GM12878 (cell line): ENCODE results near the gene ISLR2. TPM values are rescaled to one million over a fixed set of nuclear protein-coding genes. Genes with fewer than 3 reads are reported as not detected.
A peak's percentile ranks its signal among the peaks of the same experiment; 100 is the strongest.

ENCODE experiments used
- ATAC-seq: fragments of 200-7000 bp; cut with Tn5 transposase; 3 replicates; pipeline ENCODE4 v1.9.1; 2020; ENCODE audit warnings: mild to moderate bottlenecking, moderate library complexity
- BruUV-seq: library from RNA; stranded (reverse); fragments of 400-500 nt; replicated peaks from 2 replicates; lab custom pipeline; 2021; lab: Mats Ljungman, UMichigan
- CTCF ChIA-PET: fragments of 300-600 bp; sonication (Branson Sonifier 250); formaldehyde crosslinking; extraction: SDS; loops from one replicate; lab custom pipeline; 2021; ENCODE audit warnings: inconsistent platforms; lab: Yijun Ruan, JAX
- POLR2A ChIA-PET: fragments of 350-600 bp; formaldehyde crosslinking; extraction: SDS; loops from one replicate; lab custom pipeline; 2021; ENCODE audit warnings: inconsistent platforms; lab: Charles Lee
- RAD21 ChIA-PET: fragments of 300-600 bp; sonication (Branson Sonifier 250); formaldehyde crosslinking; loops from one replicate; lab custom pipeline; 2023; ENCODE audit warnings: antibody characterized with exemption; ENCODE audit not compliant: unreplicated experiment; lab: Charles Lee
- SMC1A ChIA-PET: fragments of 300-600 bp; sonication (Branson Sonifier 250); formaldehyde crosslinking; loops from one replicate; lab custom pipeline; 2023; ENCODE audit not compliant: unreplicated experiment, uncharacterized antibody; lab: Charles Lee
- DNase-seq: peaks from one replicate; pipeline ENCODE4 v3.0.0-alpha.2; 2011; ENCODE audit warnings: low read depth, low spot score
- FAIRE-seq: peaks from 3 replicates; lab custom pipeline; 2011; peaks lifted over from hg19 to GRCh38; lab: Jason Lieb, UNC
- H2AFZ ChIP-seq: 2 replicates; pipeline ENCODE4 v1.6.0; 2011; ENCODE audit warnings: low read depth, low read length, control low read depth; ENCODE audit not compliant: control insufficient read depth
- H3K27ac ChIP-seq: 2 replicates; pipeline ENCODE4 v1.5.1; 2011; ENCODE audit warnings: control low read depth; ENCODE audit not compliant: control insufficient read depth, insufficient read depth
- H3K27me3 ChIP-seq, 2 experiments: replicated peaks in 1 of 2; 2 replicates each; pipeline versions ENCODE4 v1.6.0 to v1.6.1; 2011; ENCODE audit warnings: low read length in 1 of 2; ENCODE audit not compliant: control insufficient read depth in 2 of 2, insufficient read depth in 2 of 2
- H3K36me3 ChIP-seq, 2 experiments: 2 replicates each; pipeline ENCODE4 v1.5.1; 2011; ENCODE audit warnings: low read length in 1 of 2; ENCODE audit not compliant: control insufficient read depth in 2 of 2, insufficient read depth in 2 of 2
- H3K4me1 ChIP-seq: 2 replicates; pipeline ENCODE4 v1.6.1; 2011; ENCODE audit warnings: mild to moderate bottlenecking, low read length, moderate library complexity, mixed read lengths; ENCODE audit not compliant: control insufficient read depth, insufficient read depth
- H3K4me2 ChIP-seq: 2 replicates; pipeline ENCODE4 v1.6.0; 2011; ENCODE audit warnings: control low read depth; ENCODE audit not compliant: control insufficient read depth, insufficient read depth
- H3K4me3 ChIP-seq: fragments of 200-600 bp; sonication (generic); 2 replicates; pipeline ENCODE4 v1.5.1; 2016
- H3K79me2 ChIP-seq: 2 replicates; pipeline ENCODE4 v1.6.0; 2011; ENCODE audit warnings: low read length; ENCODE audit not compliant: control insufficient read depth, insufficient read depth
- H3K9ac ChIP-seq: 2 replicates; pipeline ENCODE4 v1.8.0; 2011; ENCODE audit warnings: low read length, control low read depth, mixed read lengths; ENCODE audit not compliant: control insufficient read depth, insufficient read depth
- H3K9me3 ChIP-seq: replicated peaks from 3 replicates; pipeline ENCODE4 v1.5.1; 2011; ENCODE audit warnings: mild to moderate bottlenecking, low read length; ENCODE audit not compliant: control insufficient read depth, insufficient read depth
- H4K20me1 ChIP-seq: 2 replicates; pipeline ENCODE4 v1.6.0; 2011; ENCODE audit not compliant: control insufficient read depth, insufficient read depth
- CTCF ChIP-seq, 3 experiments: IDR thresholded peaks in 2 of 3; conservative IDR thresholded peaks in 1 of 3; 2 replicates each; pipeline ENCODE4 v1.5.1; 2011; ENCODE audit warnings: low read depth in 3 of 3, low read length in 3 of 3, mild to moderate bottlenecking in 3 of 3, control low read depth in 2 of 3, moderate library complexity in 2 of 3, inconsistent platforms in 1 of 3, mixed read lengths in 1 of 3; ENCODE audit not compliant: control insufficient read depth in 2 of 3, insufficient read depth in 1 of 3; ENCODE audit errors: extremely low read depth in 1 of 3
- RB1 ChIP-seq: fragments of 450-650 bp; formaldehyde crosslinking; IDR thresholded peaks from 2 replicates; pipeline ENCODE4 v1.6.1; 2017; ENCODE audit warnings: mild to moderate bottlenecking, borderline replicate concordance
- WGBS: methylation state at CpG from one replicate; pipeline ENCODE4 v1.1.6; 2016; ENCODE audit warnings: low lambda C conversion rate; ENCODE audit not compliant: insufficient replicate concordance, insufficient coverage; ENCODE audit errors: missing lambda C conversion rate; 5-methylcytosine and 5-hydroxymethylcytosine counted together
- in situ Hi-C: fragments of 300-500 bp; cut with MboI; formaldehyde crosslinking; loops from 9 replicates; pipeline ENCODE4 v1.14.3; 2018; ENCODE audit warnings: mixed read lengths
- intact Hi-C: fragments of 100-400 bp; cut with micrococcal nuclease; formaldehyde crosslinking; loops from one replicate; pipeline ENCODE4 v1.14.2; 2022; ENCODE audit not compliant: unreplicated experiment
- polyA plus RNA-seq, 11 experiments: library from polyadenylated mRNA; depleted of rRNA in 4 of 11; unstranded in 6 of 11; stranded (reverse) in 5 of 11; fragments of >200 nt; fragmentation: Nextera tagmentation in 4 of 11; fragmentation: Illumina TruSeq in 1 of 11; extraction: Ambion mirVana in 4 of 11; extraction: Trizol in 1 of 11; gene quantifications; 1 replicate in 1 of 11; 2 replicates in 10 of 11; pipeline versions ENCODE4 v1.2.1 to v1.2.3, GENCODE V29; 2011 to 2016; ENCODE audit warnings: inconsistent platforms in 2 of 11, missing spikeins in 2 of 11, low read depth in 1 of 11
- total RNA-seq, 4 experiments: library from RNA; depleted of rRNA in 3 of 4; stranded (reverse); fragments of >200 nt in 3 of 4; fragmentation: Illumina TruSeq in 1 of 4; extraction: Trizol in 1 of 4; gene quantifications; 2 replicates each; pipeline versions ENCODE4 v1.2.1 to v1.2.3, GENCODE V29; 2013 to 2021
- TF ChIP-seq, protein P1 (sequence below): IDR thresholded peaks from 2 replicates; pipeline ENCODE4 v1.6.1; 2012; ENCODE audit warnings: low read length, inconsistent platforms

The ISLR2 gene
- total and polyA plus RNA-seq, 10 of the 15 experiments (the other 5 are each of a cell fraction or from before 2014, with no cell fraction given) = 0.04 to 0.21 (median 0.07) TPM; not detected in 4

GRCh38 chr15:74134387-74135027 is 4.1 kb downstream of the ISLR2 start:
- FAIRE-seq (no peak), ATAC-seq (peak; percentile 37; the same call in 2 of the 3 replicates), DNase-seq (no peak)
- Histone ChIP-seq H2AFZ (no peak overlapping the region), H3K4me1 (peaks cover 10% of the 10 kb centered on the region), H3K9me3 (no peaks in the 10 kb centered on the region; the same call in 2 of the 3 replicates), H3K4me2 (no peak overlapping the region), H3K27me3 (peaks cover 29 to 45% of the 10 kb centered on the region in 2 experiments), H3K4me3 (no peak overlapping the region), H3K36me3 (no peaks in the 10 kb centered on the region), H3K79me2 (no peaks in the 10 kb centered on the region), H3K9ac (no peak overlapping the region), H3K27ac (no peak overlapping the region), H4K20me1 (no peaks in the 10 kb centered on the region)
- ChIA-PET RAD21 (no interaction called here), CTCF (no interaction called here), POLR2A (no interaction called here), SMC1A (no interaction called here)
- in situ Hi-C loops = no loop called here
- WGBS = 82% methylated on average over 38 of the region's 53 CpGs
- intact Hi-C loops = no loop called here
- TF ChIP-seq CTCF (IDR thresholded peaks at IDR 0.05 in 2 of 3, conservative IDR thresholded peaks at IDR 0.05 in 1 of 3; ENCODE audit: control insufficient read depth in 2 of 3, extremely low read depth in 1 of 3, insufficient read depth in 1 of 3, low read depth in 3 of 3, low read length in 3 of 3) (peak; percentile 14 to 42 (median 25); a peak in 5 of 6 replicates), RB1 (no peak)
- TF ChIP-seq, protein P1, sequence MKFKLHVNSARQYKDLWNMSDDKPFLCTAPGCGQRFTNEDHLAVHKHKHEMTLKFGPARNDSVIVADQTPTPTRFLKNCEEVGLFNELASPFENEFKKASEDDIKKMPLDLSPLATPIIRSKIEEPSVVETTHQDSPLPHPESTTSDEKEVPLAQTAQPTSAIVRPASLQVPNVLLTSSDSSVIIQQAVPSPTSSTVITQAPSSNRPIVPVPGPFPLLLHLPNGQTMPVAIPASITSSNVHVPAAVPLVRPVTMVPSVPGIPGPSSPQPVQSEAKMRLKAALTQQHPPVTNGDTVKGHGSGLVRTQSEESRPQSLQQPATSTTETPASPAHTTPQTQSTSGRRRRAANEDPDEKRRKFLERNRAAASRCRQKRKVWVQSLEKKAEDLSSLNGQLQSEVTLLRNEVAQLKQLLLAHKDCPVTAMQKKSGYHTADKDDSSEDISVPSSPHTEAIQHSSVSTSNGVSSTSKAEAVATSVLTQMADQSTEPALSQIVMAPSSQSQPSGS = no peak
- no TSS peak for BruUV-seq
